HG03135 (cell line): ENCODE results near the gene TMC1.
A peak's percentile ranks its signal among the peaks of the same experiment; 100 is the strongest.

ENCODE experiments used
- ATAC-seq: cut with Tn5 transposase; IDR thresholded peaks from one replicate; pipeline ENCODE4 v1.9.1; 2021; ENCODE audit warnings: mild to moderate bottlenecking, moderate library complexity; ENCODE audit not compliant: unreplicated experiment

Gene TMC1

GRCh38 chr9:72600671-72601070 is 79.3 kb downstream of the TMC1 start:
- ATAC-seq, result no peak

GRCh38 chr9:72601615-72602014 is 80.2 kb downstream of the TMC1 start:
- ATAC-seq, result no peak

GRCh38 chr9:72612449-72612848 is 91.0 kb downstream of the TMC1 start:
- ATAC-seq, result no peak

GRCh38 chr9:72614067-72614466 is 92.7 kb downstream of the TMC1 start:
- ATAC-seq, result no peak

- ATAC-seq, result no peak
Observed at GRCh38 chr9:72615931-72616330, 94.5 kb downstream of the TMC1 start.

- ATAC-seq, result no peak
Observed at GRCh38 chr9:72618811-72619210, 97.4 kb downstream of the TMC1 start.

- no peak for ATAC-seq
Observed at GRCh38 chr9:72622186-72622585, 100.8 kb downstream of the TMC1 start.

- no peak for ATAC-seq
Observed at GRCh38 chr9:72623156-72623555, 101.7 kb downstream of the TMC1 start.

GRCh38 chr9:72627147-72627546 is 105.7 kb downstream of the TMC1 start:
- ATAC-seq, result no peak

- no peak for ATAC-seq
Observed at GRCh38 chr9:72627956-72628540, 106.6 kb downstream of the TMC1 start.

- no peak for ATAC-seq
Observed at GRCh38 chr9:72633966-72634365, 112.6 kb downstream of the TMC1 start.

GRCh38 chr9:72635197-72635596 is 113.8 kb downstream of the TMC1 start:
- peak; percentile 98 for ATAC-seq

GRCh38 chr9:72636621-72637020 is 115.2 kb downstream of the TMC1 start:
- ATAC-seq, result no peak

- ATAC-seq, result no peak
Observed at GRCh38 chr9:72643651-72644050, 122.2 kb downstream of the TMC1 start.

- ATAC-seq, result no peak
Observed at GRCh38 chr9:72646061-72646460, 124.7 kb downstream of the TMC1 start.

GRCh38 chr9:72648324-72649126 is 127.1 kb downstream of the TMC1 start:
- no peak for ATAC-seq

- ATAC-seq, result no peak
Observed at GRCh38 chr9:72649127-72649442, 127.7 kb downstream of the TMC1 start.

- no peak for ATAC-seq
Observed at GRCh38 chr9:72650206-72650605, 128.8 kb downstream of the TMC1 start.

GRCh38 chr9:72656021-72656420 is 134.6 kb downstream of the TMC1 start:
- ATAC-seq, result no peak

- ATAC-seq, result no peak
Observed at GRCh38 chr9:72657023-72657422, 135.6 kb downstream of the TMC1 start.

GRCh38 chr9:72658703-72659102 is 137.3 kb downstream of the TMC1 start:
- ATAC-seq, result no peak

GRCh38 chr9:72661401-72662135 is 140.2 kb downstream of the TMC1 start:
- no peak for ATAC-seq
